GM12878 (cell line): ENCODE results near the gene SP100. TPM values are rescaled to one million over a fixed set of nuclear protein-coding genes. Genes with fewer than 3 reads are reported as not detected.
A peak's percentile ranks its signal among the peaks of the same experiment; 100 is the strongest.

ENCODE experiments used
- ATAC-seq: fragments of 200-7000 bp; cut with Tn5 transposase; 3 replicates; pipeline ENCODE4 v1.9.1; 2020; ENCODE audit warnings: mild to moderate bottlenecking, moderate library complexity
- BruUV-seq: library from RNA; stranded (reverse); fragments of 400-500 nt; replicated peaks from 2 replicates; lab custom pipeline; 2021; lab: Mats Ljungman, UMichigan
- CTCF ChIA-PET: fragments of 300-600 bp; sonication (Branson Sonifier 250); formaldehyde crosslinking; extraction: SDS; loops from one replicate; lab custom pipeline; 2021; ENCODE audit warnings: inconsistent platforms; lab: Yijun Ruan, JAX
- POLR2A ChIA-PET: fragments of 350-600 bp; formaldehyde crosslinking; extraction: SDS; loops from one replicate; lab custom pipeline; 2021; ENCODE audit warnings: inconsistent platforms; lab: Charles Lee
- RAD21 ChIA-PET: fragments of 300-600 bp; sonication (Branson Sonifier 250); formaldehyde crosslinking; loops from one replicate; lab custom pipeline; 2023; ENCODE audit warnings: antibody characterized with exemption; ENCODE audit not compliant: unreplicated experiment; lab: Charles Lee
- SMC1A ChIA-PET: fragments of 300-600 bp; sonication (Branson Sonifier 250); formaldehyde crosslinking; loops from one replicate; lab custom pipeline; 2023; ENCODE audit not compliant: unreplicated experiment, uncharacterized antibody; lab: Charles Lee
- DNase-seq: peaks from one replicate; pipeline ENCODE4 v3.0.0-alpha.2; 2011; ENCODE audit warnings: low read depth, low spot score
- FAIRE-seq: peaks from 3 replicates; lab custom pipeline; 2011; peaks lifted over from hg19 to GRCh38; lab: Jason Lieb, UNC
- H2AFZ ChIP-seq: 2 replicates; pipeline ENCODE4 v1.6.0; 2011; ENCODE audit warnings: low read depth, low read length, control low read depth; ENCODE audit not compliant: control insufficient read depth
- H3K27ac ChIP-seq: 2 replicates; pipeline ENCODE4 v1.5.1; 2011; ENCODE audit warnings: control low read depth; ENCODE audit not compliant: control insufficient read depth, insufficient read depth
- H3K27me3 ChIP-seq, 2 experiments: replicated peaks in 1 of 2; 2 replicates each; pipeline versions ENCODE4 v1.6.0 to v1.6.1; 2011; ENCODE audit warnings: low read length in 1 of 2; ENCODE audit not compliant: control insufficient read depth in 2 of 2, insufficient read depth in 2 of 2
- H3K36me3 ChIP-seq, 2 experiments: 2 replicates each; pipeline ENCODE4 v1.5.1; 2011; ENCODE audit warnings: low read length in 1 of 2; ENCODE audit not compliant: control insufficient read depth in 2 of 2, insufficient read depth in 2 of 2
- H3K4me1 ChIP-seq: 2 replicates; pipeline ENCODE4 v1.6.1; 2011; ENCODE audit warnings: mild to moderate bottlenecking, low read length, moderate library complexity, mixed read lengths; ENCODE audit not compliant: control insufficient read depth, insufficient read depth
- H3K4me2 ChIP-seq: 2 replicates; pipeline ENCODE4 v1.6.0; 2011; ENCODE audit warnings: control low read depth; ENCODE audit not compliant: control insufficient read depth, insufficient read depth
- H3K4me3 ChIP-seq: fragments of 200-600 bp; sonication (generic); 2 replicates; pipeline ENCODE4 v1.5.1; 2016
- H3K79me2 ChIP-seq: 2 replicates; pipeline ENCODE4 v1.6.0; 2011; ENCODE audit warnings: low read length; ENCODE audit not compliant: control insufficient read depth, insufficient read depth
- H3K9ac ChIP-seq: 2 replicates; pipeline ENCODE4 v1.8.0; 2011; ENCODE audit warnings: low read length, control low read depth, mixed read lengths; ENCODE audit not compliant: control insufficient read depth, insufficient read depth
- H3K9me3 ChIP-seq: replicated peaks from 3 replicates; pipeline ENCODE4 v1.5.1; 2011; ENCODE audit warnings: mild to moderate bottlenecking, low read length; ENCODE audit not compliant: control insufficient read depth, insufficient read depth
- H4K20me1 ChIP-seq: 2 replicates; pipeline ENCODE4 v1.6.0; 2011; ENCODE audit not compliant: control insufficient read depth, insufficient read depth
- CEBPB ChIP-seq, 2 experiments: fragments of 150-350 bp in 1 of 2; IDR thresholded peaks; 2 replicates each; pipeline ENCODE4 v1.6.1; 2012 to 2014; ENCODE audit warnings: low read depth in 2 of 2, low read length in 2 of 2, borderline replicate concordance in 1 of 2, inconsistent platforms in 1 of 2
- HDAC2 ChIP-seq: fragments of 200-600 bp; sonication (generic); IDR thresholded peaks from 2 replicates; pipeline ENCODE4 v1.6.1; 2017
- IRF4 ChIP-seq: IDR thresholded peaks from 2 replicates; pipeline ENCODE4 v1.6.1; 2011; ENCODE audit warnings: low read depth, low read length
- MEF2B ChIP-seq: fragments of 450-650 bp; IDR thresholded peaks from 2 replicates; pipeline ENCODE4 v1.6.1; 2018; ENCODE audit warnings: mild to moderate bottlenecking, moderate library complexity; ENCODE audit not compliant: partially characterized antibody, poor library complexity, severe bottlenecking
- MTA2 ChIP-seq: fragments of 450-650 bp; IDR thresholded peaks from 2 replicates; pipeline ENCODE4 v1.6.1; 2016; ENCODE audit warnings: low read depth, mild to moderate bottlenecking, moderate library complexity
- NBN ChIP-seq: fragments of 450-650 bp; IDR thresholded peaks from 2 replicates; pipeline ENCODE4 v1.6.1; 2016
- NFIC ChIP-seq: IDR thresholded peaks from 2 replicates; pipeline ENCODE4 v1.6.1; 2012; ENCODE audit warnings: low read depth, mild to moderate bottlenecking, inconsistent platforms, low read length, moderate library complexity
- SREBF1 ChIP-seq: IDR thresholded peaks from 2 replicates; pipeline ENCODE4 v1.6.1; 2012; ENCODE audit warnings: mild to moderate bottlenecking, low read length
- STAT1 ChIP-seq: fragments of 450-650 bp; conservative IDR thresholded peaks from 2 replicates; pipeline ENCODE4 v1.6.1; 2014; ENCODE audit warnings: antibody characterized with exemption, mild to moderate bottlenecking
- WRNIP1 ChIP-seq: IDR thresholded peaks from 2 replicates; pipeline ENCODE4 v1.6.1; 2011; ENCODE audit warnings: low read depth, low read length, improper control_type of control experiment, borderline replicate concordance
- WGBS: methylation state at CpG from one replicate; pipeline ENCODE4 v1.1.6; 2016; ENCODE audit warnings: low lambda C conversion rate; ENCODE audit not compliant: insufficient replicate concordance, insufficient coverage; ENCODE audit errors: missing lambda C conversion rate; 5-methylcytosine and 5-hydroxymethylcytosine counted together
- in situ Hi-C: fragments of 300-500 bp; cut with MboI; formaldehyde crosslinking; loops from 9 replicates; pipeline ENCODE4 v1.14.3; 2018; ENCODE audit warnings: mixed read lengths
- intact Hi-C: fragments of 100-400 bp; cut with micrococcal nuclease; formaldehyde crosslinking; loops from one replicate; pipeline ENCODE4 v1.14.2; 2022; ENCODE audit not compliant: unreplicated experiment
- polyA plus RNA-seq, 11 experiments: library from polyadenylated mRNA; depleted of rRNA in 4 of 11; unstranded in 6 of 11; stranded (reverse) in 5 of 11; fragments of >200 nt; fragmentation: Nextera tagmentation in 4 of 11; fragmentation: Illumina TruSeq in 1 of 11; extraction: Ambion mirVana in 4 of 11; extraction: Trizol in 1 of 11; gene quantifications; 1 replicate in 1 of 11; 2 replicates in 10 of 11; pipeline versions ENCODE4 v1.2.1 to v1.2.3, GENCODE V29; 2011 to 2016; ENCODE audit warnings: inconsistent platforms in 2 of 11, missing spikeins in 2 of 11, low read depth in 1 of 11
- total RNA-seq, 4 experiments: library from RNA; depleted of rRNA in 3 of 4; stranded (reverse); fragments of >200 nt in 3 of 4; fragmentation: Illumina TruSeq in 1 of 4; extraction: Trizol in 1 of 4; gene quantifications; 2 replicates each; pipeline versions ENCODE4 v1.2.1 to v1.2.3, GENCODE V29; 2013 to 2021
- TF ChIP-seq, protein P1 (sequence below): IDR thresholded peaks from 2 replicates; pipeline ENCODE4 v1.6.1; 2012; ENCODE audit warnings: low read length, inconsistent platforms
- TF ChIP-seq, protein P2 (sequence below): fragments of 450-650 bp; formaldehyde crosslinking; IDR thresholded peaks from 2 replicates; pipeline ENCODE4 v1.4.0; 2020; ENCODE audit warnings: mild to moderate bottlenecking, moderate library complexity
- TF ChIP-seq, protein P3 (sequence below): IDR thresholded peaks from 2 replicates; pipeline ENCODE4 v1.6.1; 2011; ENCODE audit warnings: borderline replicate concordance, low read depth, mild to moderate bottlenecking, moderate library complexity, mixed read lengths, low read length; ENCODE audit not compliant: insufficient read depth; ENCODE audit errors: extremely low read length
- TF ChIP-seq, protein P4 (sequence below): fragments of 450-650 bp; IDR thresholded peaks from 2 replicates; pipeline ENCODE4 v1.6.1; 2017; ENCODE audit warnings: mild to moderate bottlenecking, low read depth, inconsistent platforms; ENCODE audit not compliant: poor library complexity, severe bottlenecking

SP100 gene
- total and polyA plus RNA-seq, 10 of the 15 experiments (the other 5 are each of a cell fraction or from before 2014, with no cell fraction given) = 109 to 239 (median 180) TPM

DNA sequence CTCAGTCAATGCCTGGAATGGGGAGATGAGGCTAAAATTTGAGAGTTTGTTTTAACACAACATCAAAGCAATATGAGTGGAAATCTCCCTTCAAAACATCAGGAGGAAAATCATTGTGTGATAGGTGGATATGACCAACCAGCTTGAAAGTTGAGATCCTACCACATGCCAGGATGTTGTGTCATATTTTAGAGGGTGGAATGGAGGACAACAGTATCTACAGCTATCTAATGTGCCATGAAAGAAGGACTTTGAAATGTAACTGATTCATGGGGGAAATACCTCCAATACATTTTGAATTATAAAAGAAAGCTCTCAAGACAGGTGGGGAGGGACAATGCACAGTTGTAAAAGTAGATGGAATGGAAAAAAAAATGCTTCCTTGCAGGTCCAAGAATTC, 87.8 kb downstream of the SP100 start (continued):
- no peak for TF ChIP-seq NFIC
- TF ChIP-seq, protein P1, sequence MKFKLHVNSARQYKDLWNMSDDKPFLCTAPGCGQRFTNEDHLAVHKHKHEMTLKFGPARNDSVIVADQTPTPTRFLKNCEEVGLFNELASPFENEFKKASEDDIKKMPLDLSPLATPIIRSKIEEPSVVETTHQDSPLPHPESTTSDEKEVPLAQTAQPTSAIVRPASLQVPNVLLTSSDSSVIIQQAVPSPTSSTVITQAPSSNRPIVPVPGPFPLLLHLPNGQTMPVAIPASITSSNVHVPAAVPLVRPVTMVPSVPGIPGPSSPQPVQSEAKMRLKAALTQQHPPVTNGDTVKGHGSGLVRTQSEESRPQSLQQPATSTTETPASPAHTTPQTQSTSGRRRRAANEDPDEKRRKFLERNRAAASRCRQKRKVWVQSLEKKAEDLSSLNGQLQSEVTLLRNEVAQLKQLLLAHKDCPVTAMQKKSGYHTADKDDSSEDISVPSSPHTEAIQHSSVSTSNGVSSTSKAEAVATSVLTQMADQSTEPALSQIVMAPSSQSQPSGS = no peak
- TF ChIP-seq IRF4 = no peak
- no peak for TF ChIP-seq HDAC2
- TF ChIP-seq, protein P2, sequence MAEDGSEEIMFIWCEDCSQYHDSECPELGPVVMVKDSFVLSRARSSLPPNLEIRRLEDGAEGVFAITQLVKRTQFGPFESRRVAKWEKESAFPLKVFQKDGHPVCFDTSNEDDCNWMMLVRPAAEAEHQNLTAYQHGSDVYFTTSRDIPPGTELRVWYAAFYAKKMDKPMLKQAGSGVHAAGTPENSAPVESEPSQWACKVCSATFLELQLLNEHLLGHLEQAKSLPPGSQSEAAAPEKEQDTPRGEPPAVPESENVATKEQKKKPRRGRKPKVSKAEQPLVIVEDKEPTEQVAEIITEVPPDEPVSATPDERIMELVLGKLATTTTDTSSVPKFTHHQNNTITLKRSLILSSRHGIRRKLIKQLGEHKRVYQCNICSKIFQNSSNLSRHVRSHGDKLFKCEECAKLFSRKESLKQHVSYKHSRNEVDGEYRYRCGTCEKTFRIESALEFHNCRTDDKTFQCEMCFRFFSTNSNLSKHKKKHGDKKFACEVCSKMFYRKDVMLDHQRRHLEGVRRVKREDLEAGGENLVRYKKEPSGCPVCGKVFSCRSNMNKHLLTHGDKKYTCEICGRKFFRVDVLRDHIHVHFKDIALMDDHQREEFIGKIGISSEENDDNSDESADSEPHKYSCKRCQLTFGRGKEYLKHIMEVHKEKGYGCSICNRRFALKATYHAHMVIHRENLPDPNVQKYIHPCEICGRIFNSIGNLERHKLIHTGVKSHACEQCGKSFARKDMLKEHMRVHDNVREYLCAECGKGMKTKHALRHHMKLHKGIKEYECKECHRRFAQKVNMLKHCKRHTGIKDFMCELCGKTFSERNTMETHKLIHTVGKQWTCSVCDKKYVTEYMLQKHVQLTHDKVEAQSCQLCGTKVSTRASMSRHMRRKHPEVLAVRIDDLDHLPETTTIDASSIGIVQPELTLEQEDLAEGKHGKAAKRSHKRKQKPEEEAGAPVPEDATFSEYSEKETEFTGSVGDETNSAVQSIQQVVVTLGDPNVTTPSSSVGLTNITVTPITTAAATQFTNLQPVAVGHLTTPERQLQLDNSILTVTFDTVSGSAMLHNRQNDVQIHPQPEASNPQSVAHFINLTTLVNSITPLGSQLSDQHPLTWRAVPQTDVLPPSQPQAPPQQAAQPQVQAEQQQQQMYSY = no peak

DNA sequence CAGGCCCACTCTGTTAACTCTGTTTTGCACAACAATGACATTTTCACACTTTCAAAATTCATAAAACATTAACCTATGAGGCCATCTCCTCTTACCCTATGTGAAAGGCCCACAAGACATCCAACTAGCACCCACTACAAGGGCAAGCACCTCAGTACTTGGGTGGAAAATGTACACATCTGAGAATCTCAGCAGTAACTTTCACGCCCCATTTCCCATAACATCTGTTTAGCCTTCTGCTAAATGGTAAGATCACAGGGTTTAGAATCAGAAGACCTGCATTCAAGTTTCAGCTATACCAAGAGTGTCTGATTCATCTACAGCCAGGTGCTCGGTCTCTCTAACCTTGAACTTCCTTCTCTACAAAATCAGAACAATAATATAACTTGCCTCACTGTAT, 89.2 kb downstream of the SP100 start:
- in situ Hi-C loops = no loop called here
- H3K79me2 ChIP-seq = no peaks in the 10 kb centered on the region
- no peak overlapping the region for H3K4me2 ChIP-seq
- H3K4me3 ChIP-seq = no peak overlapping the region
- H3K27ac ChIP-seq = peak overlapping the region; percentile 3; the same call in 1 of the 2 replicates
- POLR2A ChIA-PET = no interaction called here
- RAD21 ChIA-PET = no interaction called here
- H3K9ac ChIP-seq = no peak overlapping the region
- no TSS peak for BruUV-seq
- H2AFZ ChIP-seq = no peak overlapping the region
- peaks cover 6% of the 10 kb centered on the region; the same call in 1 of the 2 replicates for H3K4me1 ChIP-seq
- 3% methylated on average over 2 of the region's 2 CpGs for WGBS
- CTCF ChIA-PET = no interaction called here
- ATAC-seq (peak; percentile 89), DNase-seq (peak; percentile 70), FAIRE-seq (no peak)
- intact Hi-C loops = no loop called here
- H3K36me3 ChIP-seq = peaks cover 2 to 38% of the 10 kb centered on the region in 2 experiments
- H4K20me1 ChIP-seq = no peaks in the 10 kb centered on the region
- SMC1A ChIA-PET = interaction anchor here (1.1 kb wide), 1 partner anchor 156 kb away, joined by 3 read pairs; no protein-coding TSS in a partner anchor
- no peaks in the 10 kb centered on the region for H3K27me3 ChIP-seq
- no peaks in the 10 kb centered on the region for H3K9me3 ChIP-seq
- TF ChIP-seq WRNIP1 (no peak), NBN (0 out of 2 replicates have a peak, but pooled peaks have one; percentile 27), STAT1 (no peak), MEF2B (peak; percentile 18), MTA2 (peak; percentile 40; the same call in 1 of the 2 replicates), SREBF1 (no peak), CEBPB (IDR thresholded peaks at IDR 0.05; ENCODE audit: borderline replicate concordance in 1 of 2, low read depth in 2 of 2, low read length in 2 of 2) (no peak)
- TF ChIP-seq, protein P3, sequence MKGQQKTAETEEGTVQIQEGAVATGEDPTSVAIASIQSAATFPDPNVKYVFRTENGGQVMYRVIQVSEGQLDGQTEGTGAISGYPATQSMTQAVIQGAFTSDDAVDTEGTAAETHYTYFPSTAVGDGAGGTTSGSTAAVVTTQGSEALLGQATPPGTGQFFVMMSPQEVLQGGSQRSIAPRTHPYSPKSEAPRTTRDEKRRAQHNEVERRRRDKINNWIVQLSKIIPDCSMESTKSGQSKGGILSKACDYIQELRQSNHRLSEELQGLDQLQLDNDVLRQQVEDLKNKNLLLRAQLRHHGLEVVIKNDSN = no peak
- TF ChIP-seq, protein P4, sequence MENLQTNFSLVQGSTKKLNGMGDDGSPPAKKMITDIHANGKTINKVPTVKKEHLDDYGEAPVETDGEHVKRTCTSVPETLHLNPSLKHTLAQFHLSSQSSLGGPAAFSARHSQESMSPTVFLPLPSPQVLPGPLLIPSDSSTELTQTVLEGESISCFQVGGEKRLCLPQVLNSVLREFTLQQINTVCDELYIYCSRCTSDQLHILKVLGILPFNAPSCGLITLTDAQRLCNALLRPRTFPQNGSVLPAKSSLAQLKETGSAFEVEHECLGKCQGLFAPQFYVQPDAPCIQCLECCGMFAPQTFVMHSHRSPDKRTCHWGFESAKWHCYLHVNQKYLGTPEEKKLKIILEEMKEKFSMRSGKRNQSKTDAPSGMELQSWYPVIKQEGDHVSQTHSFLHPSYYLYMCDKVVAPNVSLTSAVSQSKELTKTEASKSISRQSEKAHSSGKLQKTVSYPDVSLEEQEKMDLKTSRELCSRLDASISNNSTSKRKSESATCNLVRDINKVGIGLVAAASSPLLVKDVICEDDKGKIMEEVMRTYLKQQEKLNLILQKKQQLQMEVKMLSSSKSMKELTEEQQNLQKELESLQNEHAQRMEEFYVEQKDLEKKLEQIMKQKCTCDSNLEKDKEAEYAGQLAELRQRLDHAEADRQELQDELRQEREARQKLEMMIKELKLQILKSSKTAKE = peak; percentile 30
